GM12873 (cell line): ENCODE data around the gene NFATC4.

Experiments used
- CTCF ChIP-seq: IDR thresholded peaks from 2 replicates; pipeline ENCODE4 v1.5.1; 2012; ENCODE audit warnings: low read depth, mild to moderate bottlenecking, moderate library complexity, low read length, control low read depth; ENCODE audit not compliant: insufficient read depth; ENCODE audit errors: missing control alignments

The NFATC4 gene

DNA sequence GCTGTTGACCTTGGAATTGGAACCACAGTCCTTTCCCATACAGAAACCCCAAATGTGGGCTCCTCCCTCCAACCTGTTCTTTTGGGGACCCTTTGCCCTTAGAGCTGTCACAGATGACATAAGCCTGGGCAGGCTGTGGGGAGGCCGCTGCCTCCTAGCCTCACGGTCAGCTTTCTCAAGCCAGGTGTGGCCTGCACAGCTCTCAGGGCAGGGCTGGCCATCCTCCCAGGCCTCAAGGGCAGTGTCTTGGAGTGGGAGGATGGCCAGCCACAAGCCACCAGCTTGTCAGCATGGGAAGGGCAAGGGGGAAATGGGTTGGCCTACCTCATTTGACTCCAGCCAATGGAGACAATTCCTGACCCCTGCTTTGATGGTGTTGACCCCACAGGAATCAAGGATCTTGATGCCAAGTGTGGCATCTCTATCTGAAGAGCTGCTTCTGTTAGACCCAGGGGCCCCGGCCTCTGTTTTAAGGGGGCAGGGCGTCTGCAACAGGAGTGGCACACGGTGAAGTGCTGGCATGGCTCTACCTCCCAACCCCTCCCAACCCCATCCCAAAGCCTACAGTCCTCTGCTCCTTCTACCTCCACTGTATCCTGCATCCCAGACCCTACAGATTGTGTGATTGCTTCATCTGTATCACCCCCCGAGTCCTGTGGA lies 50.0 kb downstream of the NFATC4 start:
- TF ChIP-seq CTCF, result no peak

- TF ChIP-seq CTCF, result no peak
Measured at GRCh38 chr14:24418492-24418873, 50.5 kb downstream of the NFATC4 start.

- no peak for TF ChIP-seq CTCF
Measured at GRCh38 chr14:24422261-24422660, 54.3 kb downstream of the NFATC4 start.

GRCh38 chr14:24422694-24423601 lies 55.0 kb downstream of the NFATC4 start:
- no peak for TF ChIP-seq CTCF

DNA sequence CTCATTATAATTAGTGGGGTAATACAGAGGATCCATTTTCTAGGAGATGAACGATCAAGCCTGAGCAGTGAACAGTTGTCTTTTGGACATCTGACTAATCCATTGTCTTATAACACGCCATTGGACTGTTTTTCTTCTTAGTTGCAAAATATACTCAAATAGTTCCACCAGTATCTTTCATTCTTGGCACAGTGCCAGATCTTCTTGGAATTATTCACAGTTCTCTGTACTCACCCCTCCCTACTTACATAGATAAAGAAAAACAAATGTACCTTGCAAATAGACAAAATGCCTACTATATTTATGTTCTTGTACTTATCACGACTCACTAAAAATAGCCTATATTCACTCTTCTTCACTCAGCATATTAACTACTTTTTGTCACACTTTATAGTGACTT lies 57.7 kb downstream of the NFATC4 start:
- no peak for TF ChIP-seq CTCF

DNA sequence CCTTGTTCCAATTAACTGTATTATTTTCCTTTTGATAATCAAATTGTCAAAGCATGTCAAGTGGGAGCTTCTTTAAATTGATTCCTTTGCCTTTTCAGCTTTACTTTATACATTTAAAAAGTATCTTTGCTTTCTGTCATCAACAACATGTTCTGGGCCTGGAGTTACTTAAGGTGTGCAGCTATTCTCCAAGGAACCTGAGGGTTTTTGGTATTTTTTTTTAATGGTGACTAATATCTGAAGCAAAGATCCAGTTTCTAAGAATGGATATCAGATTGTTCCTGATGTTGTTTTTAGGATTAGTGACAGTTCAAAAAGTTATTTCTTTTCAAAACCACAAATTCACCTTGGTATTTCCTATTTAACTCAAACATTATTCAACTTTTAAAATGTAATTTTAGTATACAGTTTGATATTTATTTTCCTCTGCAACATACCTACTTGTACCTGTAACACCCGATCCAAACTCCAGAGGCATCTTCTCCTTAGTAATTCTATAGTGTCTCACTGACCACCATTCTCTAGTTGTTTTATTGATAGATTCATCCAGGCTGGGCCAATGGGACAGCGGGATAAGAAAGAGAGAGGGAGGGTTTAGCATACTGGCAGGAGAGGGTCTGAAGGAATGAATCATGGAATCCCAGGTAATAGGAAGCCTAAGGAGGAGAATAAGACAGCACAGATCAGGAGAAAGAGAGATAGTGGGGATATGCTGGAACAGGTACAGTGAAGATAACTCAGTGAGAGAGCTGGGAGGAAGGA lies 58.3 kb downstream of the NFATC4 start:
- TF ChIP-seq CTCF, result no peak
